Mesenchymal stem cell (in vitro differentiated cells and primary cell): ENCODE measurements around the gene PON2.

ENCODE experiments used
- DNase-seq: peaks from one replicate; pipeline ENCODE4 v3.0.0-alpha.2; 2013
- H2AFZ ChIP-seq: one replicate; pipeline ENCODE4 v1.6.1; 2013; ENCODE audit warnings: low read depth, mild to moderate bottlenecking, control low read depth, inconsistent platforms, low read length, moderate library complexity
- H2AK5ac ChIP-seq: 2 replicates; pipeline ENCODE4 v1.6.1; 2013; ENCODE audit warnings: low read length, moderate library complexity, mild to moderate bottlenecking, inconsistent platforms; ENCODE audit not compliant: severe bottlenecking
- H2BK120ac ChIP-seq: one replicate; pipeline ENCODE4 v1.6.1; 2013; ENCODE audit warnings: low read depth, mild to moderate bottlenecking, inconsistent platforms, low read length, moderate library complexity
- H2BK12ac ChIP-seq, 2 experiments: one replicate each; pipeline ENCODE4 v1.6.1; 2013; ENCODE audit warnings: inconsistent platforms in 2 of 2, low read length in 2 of 2, mild to moderate bottlenecking in 2 of 2, moderate library complexity in 2 of 2, control low read depth in 1 of 2
- H2BK15ac ChIP-seq: one replicate; pipeline ENCODE4 v1.6.1; 2013; ENCODE audit warnings: mild to moderate bottlenecking, low read depth, inconsistent platforms; ENCODE audit not compliant: poor library complexity, severe bottlenecking
- H2BK5ac ChIP-seq: 2 replicates; pipeline ENCODE4 v1.6.1; 2013; ENCODE audit warnings: low read depth, mild to moderate bottlenecking, low read length, control low read depth, inconsistent platforms; ENCODE audit not compliant: poor library complexity, severe bottlenecking
- H3K14ac ChIP-seq, 2 experiments: one replicate each; pipeline ENCODE4 v1.6.1; 2013; ENCODE audit warnings: inconsistent platforms in 2 of 2, low read length in 2 of 2, control low read depth in 1 of 2, mild to moderate bottlenecking in 1 of 2, moderate library complexity in 1 of 2
- H3K18ac ChIP-seq, 2 experiments: one replicate each; pipeline ENCODE4 v1.6.1; 2013; ENCODE audit warnings: inconsistent platforms in 2 of 2, low read length in 2 of 2, control low read depth in 1 of 2, low read depth in 1 of 2, mild to moderate bottlenecking in 1 of 2
- H3K23ac ChIP-seq, 2 experiments: one replicate each; pipeline ENCODE4 v1.6.1; 2013; ENCODE audit warnings: inconsistent platforms in 2 of 2, low read length in 2 of 2, mild to moderate bottlenecking in 2 of 2, moderate library complexity in 2 of 2, control low read depth in 1 of 2
- H3K27ac ChIP-seq: 2 replicates; pipeline ENCODE4 v1.5.1; 2013; ENCODE audit warnings: mild to moderate bottlenecking, moderate library complexity, low read length, control low read depth, inconsistent platforms; ENCODE audit not compliant: poor library complexity, severe bottlenecking
- H3K27me3 ChIP-seq, 2 experiments: 2 replicates each; pipeline versions ENCODE4 v1.6.1 to v1.7.0; 2013; ENCODE audit warnings: low read length in 2 of 2, mild to moderate bottlenecking in 2 of 2, moderate library complexity in 2 of 2, control low read depth in 1 of 2, inconsistent platforms in 1 of 2; ENCODE audit not compliant: control insufficient read depth in 1 of 2, insufficient read depth in 1 of 2
- H3K36me3 ChIP-seq, 2 experiments: 2 replicates each; pipeline versions ENCODE4 v1.6.1 to v1.7.0; 2013; ENCODE audit warnings: low read length in 2 of 2, control low read depth in 1 of 2, inconsistent platforms in 1 of 2, low read depth in 1 of 2, mild to moderate bottlenecking in 1 of 2; ENCODE audit not compliant: insufficient read depth in 2 of 2, control insufficient read depth in 1 of 2
- H3K4ac ChIP-seq, 2 experiments: one replicate each; pipeline ENCODE4 v1.6.1; 2013; ENCODE audit warnings: inconsistent platforms in 2 of 2, low read length in 2 of 2, mild to moderate bottlenecking in 2 of 2, moderate library complexity in 2 of 2, control low read depth in 1 of 2, low read depth in 1 of 2
- H3K4me1 ChIP-seq: 2 replicates; pipeline ENCODE4 v1.6.1; 2013; ENCODE audit warnings: low read depth, low read length, control low read depth; ENCODE audit not compliant: control insufficient read depth, insufficient read depth
- H3K4me2 ChIP-seq: 2 replicates; pipeline ENCODE4 v1.6.1; 2013; ENCODE audit warnings: low read length, mild to moderate bottlenecking, inconsistent platforms; ENCODE audit not compliant: poor library complexity, severe bottlenecking
- H3K4me3 ChIP-seq, 2 experiments: 2 replicates each; pipeline versions ENCODE4 v1.5.1 to v1.7.0; 2013; ENCODE audit warnings: low read length in 2 of 2, mild to moderate bottlenecking in 2 of 2, control low read depth in 1 of 2, low read depth in 1 of 2; ENCODE audit not compliant: insufficient read depth in 1 of 2
- H3K79me1 ChIP-seq: replicated peaks from 2 replicates; pipeline ENCODE4 v1.6.1; 2013; ENCODE audit warnings: mild to moderate bottlenecking, control low read depth, low read length, inconsistent platforms; ENCODE audit not compliant: poor library complexity, severe bottlenecking
- H3K9ac ChIP-seq: 2 replicates; pipeline ENCODE4 v1.7.0; 2013; ENCODE audit warnings: mild to moderate bottlenecking, low read length, moderate library complexity
- H3K9me3 ChIP-seq: 2 replicates; pipeline ENCODE4 v1.7.0; 2013; ENCODE audit warnings: mild to moderate bottlenecking, low read length; ENCODE audit not compliant: control insufficient read depth
- H4K8ac ChIP-seq: one replicate; pipeline ENCODE4 v1.6.1; 2013; ENCODE audit warnings: inconsistent platforms, mild to moderate bottlenecking, low read length, moderate library complexity
- H4K91ac ChIP-seq: one replicate; pipeline ENCODE4 v1.6.1; 2013; ENCODE audit warnings: mild to moderate bottlenecking, low read length, inconsistent platforms
- WGBS: methylation state at CpG from one replicate; pipeline ENCODE4 v1.1.7; 2013; ENCODE audit warnings: mixed read lengths; 5-methylcytosine and 5-hydroxymethylcytosine counted together

Gene PON2

DNA sequence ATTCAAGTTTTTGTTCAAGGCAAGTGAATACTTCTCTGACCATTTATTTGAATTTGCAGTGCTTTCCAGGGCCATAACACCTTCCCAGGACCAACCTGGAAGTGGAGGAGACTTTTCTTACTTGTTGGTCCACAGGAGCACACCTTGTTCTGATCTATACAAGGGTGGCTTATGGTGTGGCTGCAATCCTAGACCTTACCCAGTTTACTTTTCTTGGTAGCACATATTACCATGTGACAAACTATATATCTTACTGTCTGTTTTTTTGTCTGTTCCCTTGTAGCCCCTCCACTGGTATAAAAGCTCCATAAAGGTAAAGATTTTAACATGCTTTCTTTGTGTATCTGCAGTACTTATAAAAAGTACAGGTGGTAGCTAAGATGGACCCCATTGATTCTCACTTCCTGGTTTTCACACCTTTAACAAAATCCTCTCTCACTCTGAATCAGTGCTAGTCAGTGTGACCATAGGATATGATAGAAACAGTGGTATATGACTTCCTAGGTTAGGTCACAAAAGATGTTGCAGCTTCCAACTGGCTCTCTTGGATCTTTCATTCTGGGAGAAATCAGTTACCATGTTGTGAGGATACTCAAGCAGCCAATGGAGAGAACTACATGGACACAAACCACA, 45.3 kb upstream of the PON2 start:
- Histone ChIP-seq H3K79me1 (no peaks in the 10 kb centered on the region), H3K9me3 (no peaks in the 10 kb centered on the region), H2BK15ac (no peak overlapping the region), H4K91ac (no peak overlapping the region), H3K27me3 (no peaks in the 10 kb centered on the region), H2BK12ac (no peak overlapping the region), H3K4me1 (no peaks in the 10 kb centered on the region), H3K14ac (no peak overlapping the region), H3K9ac (no peak overlapping the region), H3K4me2 (no peak overlapping the region), H3K4ac (no peak overlapping the region), H3K18ac (no peak overlapping the region), H2BK120ac (peak overlapping the region; percentile 34), H4K8ac (no peak overlapping the region), H2AK5ac (peak overlapping the region; percentile 27), H3K23ac (no peak overlapping the region), H2AFZ (no peak overlapping the region), H3K36me3 (no peaks in the 10 kb centered on the region), H2BK5ac (no peak overlapping the region), H3K27ac (no peak overlapping the region), H3K4me3 (no peak overlapping the region)
- no peak for DNase-seq

GRCh38 chr7:95478272-95479037, 43.6 kb upstream of the PON2 start:
- Histone ChIP-seq H3K14ac (no peak overlapping the region), H3K4ac (no peak overlapping the region), H3K18ac (no peak overlapping the region), H2BK15ac (no peak overlapping the region), H3K27ac (no peak overlapping the region), H3K36me3 (no peaks in the 10 kb centered on the region), H2AFZ (no peak overlapping the region), H3K9me3 (no peaks in the 10 kb centered on the region), H3K23ac (no peak overlapping the region), H2AK5ac (no peak overlapping the region), H3K4me1 (peaks cover 1% of the 10 kb centered on the region), H4K91ac (no peak overlapping the region), H4K8ac (no peak overlapping the region), H3K9ac (no peak overlapping the region), H3K4me3 (no peak overlapping the region), H2BK12ac (no peak overlapping the region), H3K4me2 (no peak overlapping the region), H2BK5ac (no peak overlapping the region), H3K27me3 (no peaks in the 10 kb centered on the region), H3K79me1 (peaks cover 3% of the 10 kb centered on the region), H2BK120ac (no peak overlapping the region)
- DNase-seq, result no peak
- 87% methylated on average over 18 of the region's 18 CpGs for WGBS

DNA sequence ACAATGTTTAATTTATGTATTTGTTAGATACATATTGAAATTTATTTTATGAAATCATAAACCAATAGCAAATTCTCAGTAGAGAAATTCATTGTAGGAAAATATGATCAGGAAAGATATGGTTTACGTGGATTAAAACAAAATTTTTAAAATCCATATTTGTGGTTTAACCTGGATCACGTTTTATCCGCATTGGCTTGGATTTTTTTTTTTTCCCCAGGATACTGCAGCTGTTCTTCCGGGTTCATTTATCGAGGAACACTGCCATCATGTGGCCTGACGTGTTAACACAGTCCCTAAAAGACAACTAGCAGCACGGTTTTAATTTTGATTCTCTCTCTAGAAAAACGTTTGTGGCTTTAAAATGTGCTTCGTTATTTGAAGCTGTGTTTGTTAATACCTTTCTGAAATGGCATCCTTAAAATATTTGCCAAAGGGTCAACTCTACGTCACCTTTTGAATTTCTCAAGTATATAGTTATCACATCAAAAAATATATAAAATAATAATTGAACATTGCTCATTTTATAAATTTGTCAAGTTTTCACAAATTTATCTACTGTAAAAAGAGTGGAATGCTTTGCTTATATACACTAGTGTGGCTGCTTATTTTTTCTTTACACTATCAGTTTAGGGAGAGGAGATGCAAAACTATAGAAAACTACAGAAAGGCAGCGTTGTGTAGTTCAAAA, 42.2 kb upstream of the PON2 start:
- H3K23ac ChIP-seq, result no peak overlapping the region
- DNase-seq, result peak; percentile 76
- 13% methylated on average over 7 of the region's 11 CpGs for WGBS

More for the DNA sequence above, 42.2 kb upstream of the PON2 start:
- no peak overlapping the region for H2AK5ac ChIP-seq
- no peak overlapping the region for H3K4ac ChIP-seq
- H3K18ac ChIP-seq, result no peak overlapping the region
- H3K9ac ChIP-seq, result peak overlapping the region; percentile 69
- no peak overlapping the region for H3K4me3 ChIP-seq
- H2BK15ac ChIP-seq, result no peak overlapping the region
- no peak overlapping the region for H2BK12ac ChIP-seq
- H3K9me3 ChIP-seq, result no peaks in the 10 kb centered on the region
- no peak overlapping the region for H3K4me2 ChIP-seq
- no peak overlapping the region for H2BK5ac ChIP-seq
- no peak overlapping the region for H3K14ac ChIP-seq
- H2BK120ac ChIP-seq, result no peak overlapping the region
- no peak overlapping the region for H3K27ac ChIP-seq
- H2AFZ ChIP-seq, result no peak overlapping the region
- peaks cover 6% of the 10 kb centered on the region for H3K4me1 ChIP-seq
- H4K91ac ChIP-seq, result no peak overlapping the region
- no peaks in the 10 kb centered on the region for H3K36me3 ChIP-seq
- H4K8ac ChIP-seq, result no peak overlapping the region
- peaks cover 3% of the 10 kb centered on the region for H3K79me1 ChIP-seq
- no peaks in the 10 kb centered on the region for H3K27me3 ChIP-seq
